Cerebellar nuclear complex (tissue), 1 donor: ENCODE measurements around the gene LAMTOR4.

Source experiments
- DNase-seq, 2 experiments: peaks; one replicate each; lab custom pipeline; 2025; lab: John Stamatoyannopoulos, UW

The LAMTOR4 gene

GRCh38 chr7:100153708-100154535 is 5.2 kb downstream of the LAMTOR4 start:
- DNase-seq, result no peak

- DNase-seq, result no peak
These were observed 6.2 kb downstream of the LAMTOR4 start for GRCh38 chr7:100154651-100155491.

- no peak for DNase-seq
These were observed 7.0 kb downstream of the LAMTOR4 start for GRCh38 chr7:100155553-100156317.

DNA sequence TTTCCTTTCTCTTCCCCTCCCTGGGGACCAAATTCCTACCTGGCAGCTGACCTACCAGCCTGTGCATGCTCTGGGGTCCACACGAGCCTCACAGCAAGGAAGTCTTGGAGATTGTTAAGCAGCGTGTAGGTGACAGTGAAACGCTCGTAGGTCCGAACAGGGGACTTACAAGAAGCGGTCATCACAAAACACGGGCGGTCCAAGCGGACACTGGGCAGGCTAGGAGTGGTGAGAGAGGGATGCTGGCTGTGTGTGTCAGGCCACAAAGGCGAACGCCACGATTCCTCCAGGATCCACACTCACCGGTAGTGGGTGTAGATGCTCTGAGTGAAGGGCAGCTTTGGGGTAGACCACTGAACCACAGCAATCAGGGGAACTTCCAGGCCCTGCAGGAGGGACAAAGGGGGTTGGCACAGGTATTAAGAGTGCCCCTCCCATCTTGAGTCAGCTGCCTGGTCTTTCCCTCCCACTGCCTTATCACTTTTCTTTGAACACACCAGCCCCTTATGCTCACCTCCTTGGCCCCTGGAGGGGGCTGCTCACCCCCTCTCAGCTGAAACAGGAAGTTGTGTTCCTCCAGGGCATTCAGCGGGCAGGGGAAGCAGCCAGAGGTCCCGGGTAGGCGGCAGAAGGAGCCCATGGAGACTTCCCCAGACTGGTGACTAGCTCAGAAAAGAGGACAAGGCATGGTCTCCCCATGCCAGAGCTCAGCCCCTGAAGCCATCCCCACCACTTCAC is 7.8 kb downstream of the LAMTOR4 start:
- no peak for DNase-seq

- no peak for DNase-seq
These were observed 8.3 kb downstream of the LAMTOR4 start for GRCh38 chr7:100157069-100157333.

DNA sequence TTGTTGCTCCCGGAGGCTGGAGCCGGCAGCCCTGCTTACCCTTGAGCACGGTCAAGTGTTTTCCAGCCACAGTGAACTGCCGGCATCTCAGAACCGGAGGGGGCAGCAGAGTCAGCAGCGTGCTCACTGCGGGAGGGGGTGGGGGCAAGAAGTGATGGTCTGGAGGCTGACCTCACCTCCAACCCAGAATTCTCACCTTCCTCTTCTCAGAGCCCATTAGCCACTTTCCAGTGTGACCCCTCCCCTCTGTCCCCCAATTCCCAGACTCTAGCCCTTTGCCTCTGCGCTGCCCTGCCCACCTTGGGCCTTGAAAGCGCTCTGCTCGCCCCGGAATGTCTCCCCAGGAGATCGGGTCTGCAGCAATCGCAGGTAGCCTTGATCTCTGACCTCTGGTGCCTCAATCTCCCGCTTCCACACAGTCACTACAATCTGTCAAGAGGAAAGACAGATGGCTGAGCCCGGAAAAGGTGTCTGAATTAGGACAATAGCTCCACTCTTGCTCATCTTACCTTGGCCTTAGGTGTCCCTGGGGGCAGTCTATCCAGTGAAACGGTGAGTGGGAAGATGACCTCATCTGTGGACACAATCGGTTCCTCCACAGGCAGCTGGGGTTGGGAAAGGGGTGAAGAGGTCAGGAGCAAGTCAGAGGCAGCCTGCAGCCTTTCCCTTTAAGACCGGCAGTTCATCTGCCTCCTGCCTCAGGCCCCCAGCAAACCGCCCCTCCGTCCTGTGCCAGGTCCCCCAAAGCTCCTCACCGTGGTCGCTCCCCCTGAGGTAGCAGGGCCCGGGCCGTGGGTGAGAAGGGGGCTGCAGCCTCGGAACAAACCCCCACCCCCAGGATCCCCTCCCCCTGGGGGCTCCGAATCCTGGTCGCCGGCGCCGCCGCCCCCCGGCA is 8.9 kb downstream of the LAMTOR4 start:
- no peak for DNase-seq

GRCh38 chr7:100158229-100159098 is 9.7 kb downstream of the LAMTOR4 start, which contains the start of gene TRAPPC14:
Gene TRAPPC14, minus strand, starts transcription at chr7:100158723. Its CDS starts 224 bp downstream, at chr7:100158499.
- peak in 1 of 2 experiments; percentile 63 for DNase-seq

DNA sequence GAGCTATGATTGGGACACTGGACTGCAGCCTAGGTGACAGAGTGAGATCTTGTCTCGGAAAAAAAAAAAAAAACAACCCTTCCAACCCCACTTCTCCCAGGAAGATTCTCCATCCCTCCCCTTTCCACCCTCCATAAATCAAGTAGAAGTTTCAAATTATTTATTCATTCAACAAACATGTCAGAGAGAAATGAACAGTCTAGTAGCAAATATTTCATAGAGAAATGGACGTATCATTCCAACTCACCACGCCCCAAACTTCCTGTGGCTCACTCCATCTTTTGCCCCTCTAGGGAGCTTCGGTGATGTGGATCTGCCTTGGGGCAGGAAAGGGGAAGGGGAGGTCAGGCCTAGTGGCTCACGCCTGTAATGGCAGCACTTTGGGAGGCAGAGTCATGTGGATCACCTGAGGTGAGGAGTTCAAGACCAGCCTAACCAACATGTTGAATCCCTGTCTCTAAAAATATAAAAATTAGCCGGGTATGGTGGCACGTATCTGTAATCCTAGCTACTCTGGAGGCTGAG is 10.4 kb downstream of the LAMTOR4 start:
- DNase-seq, result no peak

DNA sequence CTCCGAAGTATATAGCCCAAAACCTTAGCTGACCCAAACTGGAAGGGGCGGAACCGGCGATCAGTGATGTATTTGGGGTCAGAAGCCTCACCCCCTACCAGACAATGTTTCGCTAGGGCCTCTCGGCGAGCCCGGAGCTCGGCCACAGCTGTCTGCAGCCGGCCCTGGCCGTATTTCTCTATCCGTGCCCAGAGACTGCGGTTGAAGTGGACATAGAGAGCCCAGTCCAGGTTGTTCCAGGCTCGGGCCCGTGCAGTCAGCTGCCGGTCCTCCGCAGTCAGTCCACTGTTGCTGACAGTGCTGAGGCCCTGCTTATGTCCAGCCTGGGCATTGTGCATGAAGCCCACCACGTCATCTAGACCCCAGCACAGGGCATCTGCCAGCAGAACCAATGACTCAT is 11.3 kb downstream of the LAMTOR4 start:
- DNase-seq, result no peak

GRCh38 chr7:100163006-100163531 is 14.4 kb downstream of the LAMTOR4 start:
- DNase-seq, result no peak

- no peak for DNase-seq
These were observed 15.2 kb downstream of the LAMTOR4 start for GRCh38 chr7:100163871-100164270.

DNA sequence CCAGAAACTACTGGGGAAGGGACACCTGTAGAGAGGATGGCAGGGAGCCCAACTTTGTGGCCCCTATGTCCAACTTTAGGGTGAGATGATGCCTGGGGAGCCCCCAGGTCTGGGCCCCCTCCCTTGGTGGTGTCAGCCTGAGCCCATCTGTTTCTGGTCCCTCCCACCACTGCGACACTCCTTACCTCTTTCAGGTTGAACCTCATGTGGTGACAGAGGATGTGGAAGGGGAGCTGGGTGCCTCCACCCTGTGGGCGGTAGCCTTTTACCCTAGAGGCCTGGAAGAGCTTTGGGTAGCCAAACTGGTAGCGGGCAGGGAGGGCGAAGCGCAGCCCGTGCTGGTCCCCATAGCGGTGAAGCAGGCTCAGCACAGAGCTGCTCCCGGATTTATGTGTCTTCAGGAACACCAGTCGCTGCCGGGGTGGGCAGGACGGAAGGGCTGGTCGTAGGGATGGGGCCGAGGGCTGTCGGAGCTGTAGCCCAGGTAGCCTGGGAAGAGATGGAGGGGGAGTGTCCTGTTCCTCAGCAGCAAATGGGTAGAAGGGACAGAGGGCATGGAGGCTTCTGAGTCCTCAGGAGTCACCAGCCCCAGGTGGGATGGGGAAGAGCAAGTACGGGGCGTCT is 17.7 kb downstream of the LAMTOR4 start:
- no peak for DNase-seq

GRCh38 chr7:100166970-100167911 is 18.5 kb downstream of the LAMTOR4 start:
- DNase-seq, result no peak

DNA sequence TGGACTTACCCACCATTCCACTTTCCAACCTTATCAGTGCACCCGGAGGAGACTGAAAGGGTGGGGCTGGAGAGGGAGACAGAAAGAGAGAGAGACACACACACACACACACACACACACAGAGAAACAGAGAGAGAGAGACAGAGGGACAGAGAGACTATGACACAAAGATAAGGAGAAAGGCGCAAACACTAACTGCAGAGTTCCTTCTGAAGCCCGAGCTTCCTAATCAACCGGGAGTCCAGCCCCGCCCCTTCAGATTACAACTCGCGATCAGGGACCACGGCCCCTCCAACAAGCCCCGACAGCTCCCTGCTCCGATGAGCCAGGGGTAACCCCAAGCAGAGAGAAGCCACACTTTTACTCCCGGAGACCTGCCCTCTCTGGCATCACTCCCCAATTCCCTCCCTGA is 19.2 kb downstream of the LAMTOR4 start:
- no peak for DNase-seq

- DNase-seq, result no peak
These were observed 20.6 kb downstream of the LAMTOR4 start for GRCh38 chr7:100169147-100169850.

GRCh38 chr7:100170101-100170897 is 21.6 kb downstream of the LAMTOR4 start:
- DNase-seq, result no peak
